ENCODE results near the gene GIMAP8.
"Not testable (repeated sequence)": the region's sequence is repeated elsewhere in the genome, so short reads cannot be mapped to it uniquely, and the experiment has no call there.

The GIMAP8 gene

DNA sequence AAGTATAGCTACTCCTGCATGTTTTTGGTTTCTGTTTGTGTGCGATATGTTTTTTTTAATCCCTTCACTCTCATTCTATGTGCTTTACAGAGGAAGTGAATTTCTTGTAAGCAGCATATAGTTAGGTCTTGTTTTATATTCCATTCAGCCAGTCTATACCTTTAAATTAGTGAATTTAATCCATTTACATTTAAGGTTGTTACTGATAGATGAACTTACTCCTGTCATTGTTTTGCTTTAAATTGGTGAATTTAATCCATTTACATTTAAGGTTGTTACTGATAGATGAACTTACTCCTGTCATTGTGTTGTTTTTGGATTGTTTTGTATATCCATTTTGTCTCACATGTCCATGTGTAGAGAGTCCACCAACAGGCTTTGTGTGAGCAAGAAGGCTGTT, 11.1 kb downstream of the GIMAP8 start:
- in situ Hi-C loops (cut with HindIII; ENCODE audit: low sequenced_read_pairs), result no loop called here

- in situ Hi-C loops (cut with HindIII; ENCODE audit: low sequenced_read_pairs), result no loop called here
These were observed 12.0 kb downstream of the GIMAP8 start for GRCh38 chr7:150462413-150462812.

DNA sequence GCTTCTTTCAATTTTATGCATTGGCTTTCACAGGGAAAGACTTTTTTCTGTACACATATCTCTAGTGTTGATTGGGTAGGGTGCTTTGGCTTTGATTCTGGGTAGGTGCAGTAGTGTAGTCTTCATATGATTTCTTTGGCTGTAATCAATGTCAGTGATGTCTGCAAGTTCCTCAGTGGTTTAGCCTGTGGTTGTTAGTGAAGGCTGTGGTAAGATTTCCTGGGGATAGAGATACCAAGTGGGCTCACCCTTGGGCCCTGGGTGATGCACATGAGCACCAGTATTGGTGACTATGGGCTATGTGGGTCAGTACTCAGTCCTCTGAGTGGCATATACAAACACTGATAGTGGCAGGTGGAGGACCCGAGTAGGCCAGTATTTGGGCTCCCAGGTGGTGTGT, 13.0 kb downstream of the GIMAP8 start:
- in situ Hi-C loops (cut with HindIII; ENCODE audit: low sequenced_read_pairs), result no loop called here

GRCh38 chr7:150464962-150465361, 14.5 kb downstream of the GIMAP8 start:
- in situ Hi-C loops (cut with HindIII; ENCODE audit: low sequenced_read_pairs), result no loop called here

DNA sequence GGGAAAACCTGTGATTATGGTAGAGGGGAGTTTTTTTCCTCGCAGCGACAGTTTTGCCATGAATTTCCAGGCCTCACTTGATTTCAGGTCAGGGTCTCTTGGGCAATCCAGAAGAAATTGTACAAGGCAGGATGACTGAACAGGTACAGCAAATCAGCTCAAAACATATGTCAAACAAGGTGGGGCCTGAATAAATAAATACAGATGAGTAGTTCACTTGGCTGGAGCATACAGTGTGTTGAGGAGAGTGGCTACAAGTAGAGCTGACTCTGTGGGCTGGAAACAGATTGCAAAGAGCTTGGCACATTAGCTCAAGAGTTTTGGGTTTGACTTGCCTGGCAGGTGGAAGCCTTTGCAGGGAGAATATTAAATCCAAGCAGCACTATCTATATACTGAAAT, 15.0 kb downstream of the GIMAP8 start:
- in situ Hi-C loops (cut with HindIII; ENCODE audit: low sequenced_read_pairs), result no loop called here

DNA sequence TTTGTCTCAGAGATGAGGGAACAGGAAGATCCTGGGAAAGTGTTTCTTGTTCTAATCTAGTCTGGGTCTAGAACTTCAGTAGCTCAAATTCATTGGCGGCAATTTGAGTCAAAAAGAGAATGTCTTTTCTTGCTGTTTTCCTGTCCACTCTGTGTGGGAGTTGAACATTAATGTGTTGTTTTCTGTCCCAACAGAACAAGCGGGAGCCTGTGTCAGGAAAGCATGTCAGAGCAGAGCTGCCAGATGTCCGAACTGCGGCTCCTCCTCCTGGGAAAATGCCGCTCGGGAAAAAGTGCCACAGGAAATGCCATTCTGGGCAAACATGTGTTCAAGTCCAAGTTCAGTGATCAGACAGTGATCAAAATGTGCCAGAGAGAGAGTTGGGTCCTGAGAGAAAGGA, 16.0 kb downstream of the GIMAP8 start:
- in situ Hi-C loops (cut with HindIII; ENCODE audit: low sequenced_read_pairs), result no loop called here

- in situ Hi-C loops (cut with HindIII; ENCODE audit: low sequenced_read_pairs), result no loop called here
These were observed 17.8 kb downstream of the GIMAP8 start for GRCh38 chr7:150468241-150468640.

DNA sequence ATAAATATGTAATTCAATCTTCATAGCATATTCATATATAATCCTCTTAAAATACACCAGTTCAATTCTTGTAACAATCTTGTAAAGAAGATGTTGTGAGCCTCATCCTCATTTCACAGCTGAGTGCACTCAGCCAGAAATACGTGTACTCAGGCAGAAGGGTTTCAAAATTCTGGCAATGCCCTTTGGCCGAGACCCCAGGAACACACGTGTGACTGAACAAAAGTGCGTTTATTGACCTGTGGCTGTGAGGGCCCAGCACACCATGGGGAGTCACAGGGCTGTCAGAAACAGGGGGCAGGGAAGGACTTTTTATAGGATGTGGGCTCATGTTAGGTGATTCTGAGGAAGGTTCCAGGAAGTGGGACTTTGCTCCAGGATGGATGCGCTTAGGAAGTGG, 21.5 kb downstream of the GIMAP8 start:
- in situ Hi-C loops (cut with HindIII; ENCODE audit: low sequenced_read_pairs), result no loop called here

DNA sequence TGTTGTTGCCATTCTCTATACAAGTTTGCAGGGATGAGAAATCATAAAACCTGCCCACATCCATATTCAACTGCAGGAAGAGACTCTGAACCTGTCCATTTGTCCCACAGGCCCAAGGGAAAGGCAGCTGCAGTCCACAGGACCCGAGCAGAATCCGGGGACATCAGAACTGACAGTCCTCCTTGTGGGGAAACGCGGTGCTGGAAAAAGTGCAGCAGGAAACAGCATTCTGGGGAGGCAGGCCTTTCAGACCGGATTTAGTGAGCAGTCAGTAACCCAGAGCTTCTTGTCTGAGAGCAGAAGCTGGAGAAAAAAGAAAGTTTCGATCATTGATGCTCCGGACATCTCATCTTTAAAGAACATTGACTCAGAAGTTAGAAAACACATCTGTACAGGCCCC, 23.5 kb downstream of the GIMAP8 start:
- in situ Hi-C loops (cut with HindIII; ENCODE audit: low sequenced_read_pairs), result no loop called here

DNA sequence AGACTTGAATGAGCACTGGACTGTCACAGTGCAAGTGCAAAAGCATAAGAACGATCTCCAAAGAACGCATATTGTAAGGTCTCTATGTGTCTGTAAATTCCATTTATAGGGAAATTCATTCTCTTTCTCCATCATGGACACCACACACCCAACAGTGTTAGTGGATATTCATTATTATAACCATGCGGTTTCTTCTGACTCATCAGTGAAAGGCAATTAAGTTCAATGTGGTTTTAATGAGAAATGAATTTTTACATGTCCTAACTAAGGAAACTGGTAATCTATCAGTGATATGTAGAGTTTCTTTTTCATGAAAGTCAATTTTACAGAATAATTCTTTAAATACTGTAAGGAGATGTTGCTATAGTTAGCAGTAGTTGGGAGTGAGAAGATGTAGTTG, 25.9 kb downstream of the GIMAP8 start:
- in situ Hi-C loops (cut with HindIII; ENCODE audit: low sequenced_read_pairs), result no loop called here

DNA sequence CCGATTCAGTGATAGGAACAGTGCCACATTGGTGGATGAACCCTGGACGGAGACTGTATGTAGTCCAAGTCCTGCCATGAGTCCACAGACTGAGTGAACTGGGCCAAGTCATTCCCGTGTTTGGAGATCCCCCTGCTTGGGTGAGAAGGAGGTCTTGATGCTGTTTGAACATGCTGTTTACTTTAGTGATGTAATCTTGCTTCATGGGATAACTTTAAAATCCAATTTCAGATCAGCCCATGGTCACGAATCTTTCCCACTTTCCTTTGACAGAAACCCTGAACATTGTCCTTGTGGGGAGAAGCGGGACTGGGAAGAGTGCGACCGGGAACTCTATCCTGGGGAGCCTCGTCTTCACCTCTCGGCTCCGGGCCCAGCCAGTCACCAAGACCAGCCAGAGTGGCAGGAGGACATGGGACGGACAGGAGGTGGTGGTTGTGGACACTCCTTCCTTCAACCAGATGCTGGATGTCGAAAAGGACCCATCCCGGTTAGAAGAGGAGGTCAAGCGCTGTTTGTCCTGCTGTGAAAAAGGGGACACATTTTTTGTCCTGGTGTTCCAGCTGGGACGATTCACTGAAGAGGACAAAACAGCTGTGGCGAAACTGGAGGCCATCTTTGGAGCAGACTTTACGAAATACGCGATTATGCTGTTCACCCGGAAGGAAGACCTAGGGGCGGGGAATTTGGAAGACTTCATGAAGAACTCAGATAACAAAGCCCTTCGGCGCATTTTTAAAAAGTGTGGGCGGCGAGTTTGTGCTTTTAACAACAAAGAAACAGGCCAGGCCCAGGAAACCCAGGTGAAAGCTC, 26.6 kb downstream of the GIMAP8 start:
- in situ Hi-C loops (cut with HindIII; ENCODE audit: low sequenced_read_pairs), result no loop called here

DNA sequence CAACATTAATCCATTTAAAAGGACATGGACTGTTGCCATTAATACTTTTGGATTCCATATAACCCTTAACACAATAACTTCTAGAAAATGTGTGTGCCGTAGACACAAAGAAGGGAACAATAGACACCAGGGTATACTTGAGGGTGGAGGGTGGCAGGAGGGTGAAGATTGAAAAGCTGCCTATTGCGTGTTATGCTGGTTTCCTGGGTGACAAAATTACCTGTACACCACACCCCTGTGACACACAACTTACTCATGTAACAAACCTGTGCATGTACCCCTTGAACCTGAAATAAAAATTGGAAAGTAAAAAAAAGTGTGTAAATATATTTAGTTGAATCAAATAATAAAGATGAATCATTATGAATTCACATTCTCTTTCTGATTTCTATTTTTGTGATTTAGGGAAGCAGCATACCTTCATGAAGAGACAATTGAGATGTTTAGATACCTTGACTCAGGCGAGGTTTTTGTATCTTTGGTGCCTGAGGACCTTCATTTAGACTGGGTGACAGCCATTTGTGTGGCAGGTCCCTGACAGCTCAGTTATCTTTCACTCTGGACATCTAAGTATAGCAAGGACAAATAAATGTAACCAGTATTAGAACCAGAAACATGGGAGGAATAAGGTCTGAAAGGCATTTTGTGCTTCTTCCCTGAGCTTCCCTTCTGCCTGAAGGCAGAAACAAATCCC, 28.7 kb downstream of the GIMAP8 start:
- in situ Hi-C loops (cut with HindIII; ENCODE audit: low sequenced_read_pairs), result no loop called here

DNA sequence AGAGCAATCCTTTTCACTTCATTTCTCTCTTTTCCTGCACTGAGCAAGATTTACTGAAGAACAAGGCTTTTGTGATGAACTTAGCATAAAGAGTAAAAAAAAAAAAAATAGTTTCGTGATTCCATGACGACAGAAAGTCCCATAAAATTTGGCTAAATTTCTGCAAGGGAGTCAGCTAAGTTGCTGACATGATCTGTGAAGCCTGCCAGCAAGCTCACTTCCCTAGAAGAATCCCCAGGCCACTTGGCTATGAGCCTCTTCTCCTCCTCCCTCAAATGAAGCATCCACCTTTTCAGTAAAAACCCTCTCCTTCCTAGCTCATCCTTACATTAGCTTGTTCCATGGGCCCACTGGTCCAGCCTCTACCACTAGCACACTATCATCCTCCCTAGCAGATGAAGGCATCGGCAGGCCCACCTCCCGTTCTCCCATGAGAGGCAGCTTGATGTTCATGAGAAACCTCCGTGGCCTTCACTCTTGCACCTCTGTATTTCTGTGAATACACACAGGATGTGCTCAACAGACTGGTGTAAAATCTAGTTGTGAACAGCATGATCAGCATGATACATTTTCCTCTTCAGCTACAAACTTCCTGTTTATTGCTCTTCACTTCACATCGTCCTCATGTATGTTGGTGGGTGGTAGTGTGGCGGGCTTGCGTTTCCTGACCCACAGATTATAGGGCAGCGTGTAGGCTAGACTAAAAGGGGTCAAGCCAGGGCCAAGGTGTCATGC, 30.9 kb downstream of the GIMAP8 start:
- in situ Hi-C loops (cut with HindIII; ENCODE audit: low sequenced_read_pairs), result no loop called here

- in situ Hi-C loops (cut with HindIII; ENCODE audit: low sequenced_read_pairs), result no loop called here
These were observed 31.5 kb downstream of the GIMAP8 start for GRCh38 chr7:150481922-150482321.

GRCh38 chr7:150483514-150483913, 33.1 kb downstream of the GIMAP8 start:
- in situ Hi-C loops (cut with HindIII; ENCODE audit: low sequenced_read_pairs), result not testable (repeated sequence)

- in situ Hi-C loops (cut with HindIII; ENCODE audit: low sequenced_read_pairs), result not testable (repeated sequence)
These were observed 33.6 kb downstream of the GIMAP8 start for GRCh38 chr7:150484071-150484470.

GRCh38 chr7:150487625-150488024, 37.2 kb downstream of the GIMAP8 start:
- in situ Hi-C loops (cut with HindIII; ENCODE audit: low sequenced_read_pairs), result no loop called here

GRCh38 chr7:150489782-150490181, 39.4 kb downstream of the GIMAP8 start:
- in situ Hi-C loops (cut with HindIII; ENCODE audit: low sequenced_read_pairs), result no loop called here

DNA sequence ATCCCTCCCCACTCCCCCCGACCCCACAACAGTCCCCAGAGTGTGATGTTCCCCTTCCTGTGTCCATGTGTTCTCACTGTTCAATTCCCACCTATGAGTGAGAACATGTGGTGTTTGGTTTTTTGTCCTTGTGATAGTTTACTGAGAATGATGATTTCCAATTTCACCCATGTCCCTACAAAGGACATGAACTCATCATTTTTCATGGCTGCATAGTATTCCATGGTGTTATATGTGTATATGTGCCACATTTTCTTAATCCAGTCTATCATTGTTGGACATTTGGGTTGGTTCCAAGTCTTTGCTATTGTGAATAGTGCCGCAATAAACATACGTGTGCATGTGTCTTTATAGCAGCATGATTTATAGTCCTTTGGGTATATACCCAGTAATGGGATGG, 43.0 kb downstream of the GIMAP8 start:
- in situ Hi-C loops (cut with HindIII; ENCODE audit: low sequenced_read_pairs), result not testable (repeated sequence)

DNA sequence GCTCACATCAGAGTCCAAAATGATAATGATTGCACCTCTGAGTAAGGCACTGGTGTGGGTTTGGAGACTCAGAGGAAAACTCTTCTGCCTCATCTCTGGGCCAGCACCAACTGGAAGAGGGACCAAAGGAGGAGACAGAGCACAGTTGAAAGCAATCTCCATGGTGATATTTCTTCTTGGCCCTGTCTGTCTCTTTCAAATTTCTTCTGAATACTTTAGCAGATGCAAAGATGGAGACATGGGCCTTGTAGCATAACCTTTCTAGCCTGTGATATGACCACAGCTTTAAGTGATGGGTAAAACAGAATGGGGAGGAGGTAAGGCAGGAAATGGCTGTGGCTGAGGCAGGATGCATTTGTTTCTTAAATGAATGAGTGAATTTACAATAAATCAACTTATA, 52.1 kb downstream of the GIMAP8 start:
- in situ Hi-C loops (cut with HindIII; ENCODE audit: low sequenced_read_pairs), result no loop called here

DNA sequence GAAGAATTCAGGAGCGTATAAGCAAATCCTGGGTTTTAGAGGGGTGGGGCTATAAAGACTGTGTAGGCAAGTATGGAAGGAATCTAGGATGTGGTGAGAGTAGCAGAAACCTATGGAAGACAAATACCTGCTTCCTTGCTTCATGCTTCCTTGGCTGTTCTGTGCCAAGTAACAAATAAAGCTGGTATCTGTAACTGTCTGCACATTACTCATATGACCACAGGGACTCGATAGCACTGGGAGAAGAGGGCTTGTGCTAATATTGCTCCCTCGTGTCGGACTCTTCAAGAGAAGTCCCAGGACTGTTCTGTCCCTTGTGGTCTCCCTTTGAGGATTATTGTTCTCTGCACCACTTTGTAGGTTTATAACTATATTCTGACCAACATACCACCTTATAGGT, 52.7 kb downstream of the GIMAP8 start:
- in situ Hi-C loops (cut with HindIII; ENCODE audit: low sequenced_read_pairs), result no loop called here

DNA sequence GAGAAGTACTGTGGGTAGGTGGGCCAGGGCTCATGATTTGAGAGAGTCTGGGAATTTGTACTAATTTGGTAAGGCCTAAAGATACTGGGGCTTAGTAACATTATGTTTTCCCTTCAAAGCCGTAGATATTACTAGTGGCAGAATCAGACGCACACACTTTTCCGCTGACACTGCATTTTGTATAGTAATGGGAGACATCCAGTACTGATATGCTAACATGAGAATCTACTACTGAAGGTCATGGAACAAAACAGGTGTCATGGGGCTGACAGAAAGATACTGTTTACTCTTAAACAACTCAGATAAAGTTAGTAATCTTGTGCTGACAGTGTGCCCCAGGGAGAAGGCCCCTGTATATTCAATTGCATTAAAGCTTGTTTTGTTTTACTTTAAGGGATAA, 53.2 kb downstream of the GIMAP8 start:
- in situ Hi-C loops (cut with HindIII; ENCODE audit: low sequenced_read_pairs), result no loop called here

Measured in DLD1 (cell line).